Inflammatory macrophage (primary cell): Measurements from ENCODE around the gene LIPC.

Source experiments
- DNase-seq, 2 donors: peaks; one replicate each; pipeline ENCODE4 v3.0.0-alpha.2; 2020 to 2022

The LIPC gene

GRCh38 chr15:58497046-58497785 is 65.4 kb downstream of the LIPC start:
- no peak for DNase-seq

GRCh38 chr15:58498821-58499580 is 67.2 kb downstream of the LIPC start:
- no peak for DNase-seq

DNA sequence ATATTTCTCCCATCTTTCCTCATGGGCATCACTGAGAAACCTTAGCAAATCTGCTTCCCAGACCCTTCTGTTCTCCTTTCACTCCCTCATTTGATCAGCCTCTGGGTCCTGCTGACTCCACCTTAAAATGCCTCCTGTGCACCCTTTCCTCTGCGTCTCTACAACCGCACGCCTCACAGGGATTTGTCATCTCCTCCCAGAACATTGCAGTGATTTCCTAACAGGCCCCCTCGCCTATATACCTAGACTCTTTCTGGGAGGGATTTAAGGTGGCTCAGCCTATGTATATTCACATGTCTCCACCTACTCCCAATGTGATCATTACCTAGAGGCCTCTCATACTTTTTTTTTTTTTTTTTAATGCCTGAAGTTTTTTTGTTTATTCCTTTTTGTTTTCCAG is 69.2 kb downstream of the LIPC start:
- no peak for DNase-seq

DNA sequence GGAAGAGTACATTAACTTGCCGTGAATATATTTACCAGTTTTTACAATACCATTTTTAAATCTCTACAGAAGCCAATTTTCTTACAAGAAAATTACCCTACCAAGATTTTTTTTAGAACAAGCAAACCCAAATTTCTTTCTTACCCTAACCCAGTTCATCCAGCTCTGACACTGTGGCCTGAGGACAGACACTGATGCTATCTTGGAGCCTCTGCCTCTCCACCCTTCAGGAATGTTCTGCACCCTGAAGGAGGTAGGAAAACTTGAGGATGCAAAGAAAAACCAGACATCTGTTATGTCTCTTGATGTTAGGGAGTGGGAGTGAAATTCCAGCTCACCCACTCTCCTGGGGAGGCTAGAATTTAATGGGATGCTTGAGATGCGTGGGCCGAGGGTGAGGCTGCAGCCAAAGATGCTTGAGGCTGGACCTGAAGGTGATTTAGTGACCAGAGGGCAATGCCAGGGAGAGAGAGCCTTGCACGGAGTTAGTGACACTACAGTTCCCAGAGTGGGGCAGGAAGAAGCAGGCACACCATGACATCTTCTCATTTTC is 69.9 kb downstream of the LIPC start:
- DNase-seq, result no peak

DNA sequence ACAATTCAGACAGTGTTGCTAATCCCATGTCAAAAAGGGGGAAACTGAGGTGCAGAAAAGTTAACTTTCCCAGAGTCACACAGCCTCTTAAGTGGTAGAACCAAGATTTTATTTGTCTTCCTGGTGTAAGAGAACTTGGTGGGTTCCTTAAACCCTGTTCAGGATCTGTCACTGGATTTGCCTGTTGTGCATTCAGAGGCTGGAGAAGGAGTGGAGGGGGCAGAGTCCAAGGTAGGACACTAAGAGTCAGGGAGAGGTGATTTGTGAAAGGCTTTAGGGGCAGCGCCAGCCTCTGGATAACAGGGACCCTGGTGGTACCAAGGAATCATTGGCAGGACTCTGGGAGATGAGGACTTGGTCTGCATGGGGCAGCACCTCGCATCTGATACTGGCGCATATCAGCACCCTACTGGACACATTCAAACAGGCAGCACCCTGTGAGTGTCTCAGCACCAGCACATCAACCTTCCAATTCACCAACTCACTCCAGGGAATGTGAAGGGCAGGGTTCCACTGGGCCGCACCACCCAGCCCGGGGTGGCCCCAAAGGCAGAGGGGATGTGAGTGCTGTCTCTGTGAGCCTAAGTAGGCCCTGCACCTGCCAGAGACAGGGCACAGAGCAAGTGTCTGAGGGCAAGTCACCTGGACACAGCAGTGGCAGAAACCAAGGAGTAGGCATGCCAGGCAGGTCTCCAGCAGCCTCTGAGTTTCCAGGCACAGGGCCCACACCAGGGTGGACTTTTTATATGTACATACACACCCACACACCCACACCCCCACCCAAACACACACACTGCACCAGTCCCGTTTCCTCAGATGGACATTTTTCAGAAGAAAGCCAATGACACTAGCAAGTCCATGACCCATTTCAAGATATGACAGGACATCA is 71.6 kb downstream of the LIPC start:
- no peak for DNase-seq

DNA sequence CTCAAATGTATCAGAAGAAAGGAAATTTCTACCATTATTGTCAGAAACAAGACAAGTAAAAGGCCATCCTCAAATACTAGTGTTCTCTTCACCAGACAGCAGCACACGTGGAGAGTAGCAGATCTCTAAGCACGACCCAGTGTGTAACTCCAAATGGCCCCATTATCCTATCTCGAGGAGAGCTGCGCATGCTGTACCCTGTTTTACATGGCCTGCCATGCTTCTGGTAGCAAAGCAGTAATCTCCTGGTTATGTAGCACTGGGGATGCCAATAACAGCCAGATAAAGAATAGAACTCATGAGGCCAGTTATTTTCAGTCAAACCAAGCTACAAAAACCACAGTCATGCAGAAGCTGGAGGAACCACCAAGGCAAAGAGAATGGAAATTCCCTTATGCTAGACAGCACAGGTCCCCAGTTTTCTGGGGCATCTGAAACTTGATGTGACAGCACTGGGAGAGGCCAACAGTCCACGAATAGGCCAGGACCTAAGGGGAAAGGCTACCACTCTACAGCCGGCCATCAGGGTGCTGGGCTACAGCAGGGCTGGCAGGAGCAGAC is 73.0 kb downstream of the LIPC start:
- no peak for DNase-seq

GRCh38 chr15:58505581-58505980 is 73.8 kb downstream of the LIPC start:
- no peak for DNase-seq

DNA sequence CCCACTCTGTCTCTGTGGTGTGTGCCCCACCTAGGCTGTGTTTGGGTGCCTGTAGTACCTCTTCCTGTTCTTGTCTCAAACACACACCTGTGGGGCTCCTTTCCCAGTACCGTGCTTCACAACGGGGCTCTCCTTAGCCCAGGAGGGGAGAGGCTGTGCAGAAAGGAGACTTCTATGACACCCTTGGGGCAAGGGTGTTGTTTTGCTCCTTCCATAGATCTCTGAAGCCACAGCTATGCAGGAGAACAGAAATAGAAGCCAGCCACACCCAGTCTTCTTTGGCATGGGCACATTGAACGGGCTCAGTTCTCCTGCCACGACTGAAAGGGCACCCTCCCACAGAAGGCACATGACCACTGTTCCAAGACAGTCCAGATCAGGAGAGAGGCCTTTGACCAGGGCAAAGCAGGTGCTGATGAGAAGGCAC is 74.3 kb downstream of the LIPC start:
- DNase-seq, result no peak

DNA sequence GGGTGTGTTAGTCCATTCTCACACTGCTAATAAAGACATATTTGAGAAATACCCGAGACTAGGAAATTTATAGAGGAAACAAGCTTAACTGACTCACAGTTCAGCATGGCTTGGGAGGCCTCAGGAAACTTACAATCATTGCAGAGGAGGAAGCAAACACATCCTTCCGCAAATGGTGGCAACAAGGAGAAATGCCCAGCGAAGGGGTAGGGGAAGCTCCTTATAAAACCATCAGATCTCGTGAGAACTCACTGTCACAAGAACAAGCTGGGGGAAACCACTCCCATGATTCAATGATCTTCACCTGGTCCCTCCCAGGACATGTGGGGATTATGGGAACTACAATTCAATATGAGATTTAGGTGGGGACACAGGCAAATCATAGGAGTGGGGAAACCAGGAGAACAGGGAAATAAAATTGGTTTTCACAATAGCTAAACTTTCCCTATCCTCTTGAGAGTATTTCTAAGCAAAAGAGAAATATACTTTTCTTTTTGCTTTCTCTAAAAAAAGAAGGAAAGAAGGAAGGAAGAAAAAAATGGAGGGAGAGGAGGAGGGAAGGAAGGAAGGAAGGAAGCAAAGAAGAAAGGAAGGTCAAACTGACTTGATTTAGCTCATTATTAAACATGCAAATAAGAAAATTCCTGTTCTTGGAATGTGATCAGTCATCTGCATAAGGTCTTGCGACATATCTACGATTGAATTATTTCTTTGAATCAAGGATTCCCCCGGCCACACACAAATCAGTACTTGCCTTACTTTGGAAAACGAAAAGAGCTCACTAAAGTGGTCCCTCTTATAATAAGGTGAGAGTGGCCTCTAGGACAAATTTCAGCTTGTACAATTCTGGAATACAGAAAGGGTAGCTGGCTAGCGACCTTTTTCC is 75.2 kb downstream of the LIPC start:
- peak; percentile 66 to 74 for DNase-seq

DNA sequence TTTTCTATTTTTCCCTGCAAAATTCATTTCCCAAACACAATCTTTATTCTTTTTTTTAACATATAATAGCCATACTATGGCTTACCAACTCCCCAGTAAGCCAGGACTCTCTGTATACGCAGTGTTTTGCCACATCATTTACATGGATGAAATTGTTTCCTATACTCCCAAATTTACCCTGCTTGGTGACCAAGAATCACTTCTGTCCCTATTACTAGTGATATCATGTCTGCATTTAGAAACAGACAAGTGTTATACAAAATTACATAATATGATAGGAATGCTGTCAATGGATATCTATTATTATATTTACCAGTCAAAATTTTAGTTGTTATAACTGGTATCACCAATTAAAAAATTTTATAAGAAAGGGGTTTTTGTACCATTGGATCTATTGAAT is 77.8 kb downstream of the LIPC start:
- DNase-seq, result no peak

DNA sequence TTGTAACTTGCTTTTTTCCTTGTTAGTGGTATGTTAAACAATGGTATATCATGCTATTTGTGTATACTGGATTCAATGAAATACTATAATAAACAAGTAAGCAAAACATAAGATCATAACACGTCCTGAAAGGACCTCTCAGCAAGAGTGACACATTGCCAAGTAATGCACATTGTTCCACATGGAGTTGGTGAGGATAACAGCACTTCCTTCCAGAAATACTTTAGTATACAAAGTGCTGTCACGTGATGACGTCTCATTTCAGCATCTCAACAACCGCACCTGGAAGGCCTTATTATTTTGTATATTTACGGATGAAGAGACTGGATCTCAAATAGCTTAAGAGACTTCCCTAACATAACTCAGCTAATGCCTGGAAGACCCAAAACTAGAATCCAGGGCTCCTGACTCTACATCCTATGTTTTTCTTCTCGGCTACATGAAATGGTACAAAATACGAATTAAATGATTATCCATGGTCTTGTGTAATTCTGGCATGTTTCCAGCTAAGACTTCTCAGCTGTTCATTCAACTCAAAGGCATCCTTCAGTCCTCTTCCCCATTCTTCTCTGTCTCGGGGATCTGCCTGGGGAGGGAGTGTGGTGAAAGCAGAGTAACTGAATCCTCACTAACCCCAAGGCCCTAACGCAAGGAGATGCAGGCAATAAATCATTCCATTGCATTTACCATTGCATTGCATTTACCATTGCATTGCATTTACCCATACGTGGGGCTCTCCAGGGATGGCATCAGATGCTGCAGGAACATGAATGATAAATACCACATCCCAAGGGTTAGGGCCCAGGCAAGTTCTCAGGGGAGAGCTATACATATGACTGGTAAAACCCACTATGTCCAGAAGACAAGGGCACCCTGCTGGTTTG is 79.2 kb downstream of the LIPC start:
- peak in 1 of 2 donors; percentile 47 for DNase-seq

- no peak for DNase-seq
Measured at GRCh38 chr15:58511599-58511987, 79.8 kb downstream of the LIPC start.

DNA sequence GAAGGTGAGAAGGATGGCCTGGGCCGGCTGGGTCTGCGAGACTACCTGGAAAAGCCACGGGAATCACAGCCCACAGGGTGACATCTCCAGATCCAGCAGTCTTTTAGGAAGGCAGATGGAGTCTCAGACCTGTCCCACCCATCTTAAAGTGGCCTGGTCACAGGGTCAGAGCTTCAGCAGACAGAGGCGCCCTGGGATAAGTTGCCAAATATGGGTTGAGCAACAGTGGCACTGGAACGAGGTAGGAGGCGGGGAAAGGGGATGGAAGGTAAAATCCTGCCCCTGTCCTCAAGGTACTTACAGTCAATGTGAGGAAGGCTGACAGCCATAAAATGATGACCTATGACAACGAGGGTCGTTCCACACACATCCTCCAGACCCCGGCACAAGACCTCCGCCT is 80.7 kb downstream of the LIPC start:
- no peak for DNase-seq

GRCh38 chr15:58513008-58513407 is 81.2 kb downstream of the LIPC start:
- no peak for DNase-seq

GRCh38 chr15:58513726-58514336 is 82.0 kb downstream of the LIPC start:
- DNase-seq, result no peak

DNA sequence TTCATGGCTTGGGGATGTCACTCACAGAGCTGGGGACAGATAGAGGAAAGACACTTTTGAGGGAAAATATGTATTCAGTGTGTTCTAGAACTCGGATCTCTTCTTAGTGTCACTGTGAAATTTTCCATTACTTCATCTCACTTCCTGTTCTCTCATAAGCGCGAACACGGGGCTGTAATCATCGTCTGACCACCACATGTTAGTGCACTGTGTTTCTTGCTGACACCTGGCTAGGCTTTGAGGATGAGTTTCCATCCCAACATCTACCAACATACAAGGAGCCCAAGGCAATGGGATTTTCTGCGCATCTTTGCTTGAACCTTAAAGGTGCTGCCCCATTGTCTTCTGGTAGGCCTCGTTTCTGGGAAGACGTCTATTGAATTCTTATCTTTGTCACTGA is 84.0 kb downstream of the LIPC start:
- DNase-seq, result peak; percentile 73 to 75

GRCh38 chr15:58517252-58517681 is 85.5 kb downstream of the LIPC start:
- DNase-seq, result peak; percentile 52 to 56

- peak; percentile 92 to 94 for DNase-seq
Measured at GRCh38 chr15:58517682-58518525, 86.1 kb downstream of the LIPC start.

DNA sequence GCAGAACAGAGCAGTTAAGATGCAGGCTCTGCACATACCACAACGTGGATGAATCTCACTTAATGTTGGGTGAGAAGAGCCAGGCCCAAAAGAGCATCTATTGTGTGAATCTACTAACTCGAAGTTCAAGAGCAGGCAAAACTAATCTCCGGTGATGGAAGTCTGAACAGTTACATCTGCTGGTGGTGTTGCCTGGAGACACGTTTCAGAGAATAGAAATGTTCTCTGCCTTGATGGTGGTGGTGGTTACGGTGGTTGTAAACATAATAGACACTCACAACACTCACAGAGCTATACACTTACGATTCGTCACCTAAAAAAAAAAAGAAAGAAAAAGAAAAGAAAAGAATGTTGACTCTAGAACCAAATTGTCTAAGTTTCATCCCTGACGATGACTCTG is 86.8 kb downstream of the LIPC start:
- no peak for DNase-seq
